ENCODE data around the gene MT1E.

Gene MT1E

GRCh38 chr16:56640076-56640475 lies 14.5 kb downstream of the MT1E start:
- TF ChIP-seq ZNF585B (tag by site-specific recombination; IDR thresholded peaks at IDR 0.05) (no peak), ZNF202 (tag by site-specific recombination; IDR thresholded peaks at IDR 0.05; ENCODE audit: borderline replicate concordance) (no peak), KLF8 (tag by site-specific recombination; IDR thresholded peaks at IDR 0.05) (no peak), ZNF501 (tag by site-specific recombination; IDR thresholded peaks at IDR 0.05) (no peak), ZNF596 (tag by site-specific recombination; IDR thresholded peaks at IDR 0.05) (no peak), PRDM10 (tag by site-specific recombination; IDR thresholded peaks at IDR 0.05) (no peak), GFI1B (tag by site-specific recombination; IDR thresholded peaks at IDR 0.05) (no peak), REPIN1 (tag by site-specific recombination; IDR thresholded peaks at IDR 0.05; ENCODE audit: low read depth) (no peak), ZBTB10 (tag by site-specific recombination; IDR thresholded peaks at IDR 0.05) (no peak), ZNF114 (tag by site-specific recombination; IDR thresholded peaks at IDR 0.05) (no peak), ZNF658 (tag by site-specific recombination; IDR thresholded peaks at IDR 0.05) (no peak), ZNF223 (tag by site-specific recombination; IDR thresholded peaks at IDR 0.05) (no peak)
- Histone ChIP-seq H3K9me3 (ENCODE audit: control insufficient read depth, insufficient read depth, low read depth, low read length) (no peaks in the 10 kb centered on the region), H3K4me3 (ENCODE audit: low read depth, low read length) (no peak overlapping the region), H3K36me3 (ENCODE audit: control insufficient read depth in 2 of 2, insufficient read depth in 1 of 2, low read length in 2 of 2) (no peaks in the 10 kb centered on the region), H3K27ac (ENCODE audit: extremely low read depth, low read depth, low read length) (no peak overlapping the region), H3K4me1 (ENCODE audit: control insufficient read depth, insufficient read depth, low read length) (no peaks in the 10 kb centered on the region)
- POLR2A ChIA-PET = no interaction called here
- CTCF ChIA-PET = interaction anchor here (1.1 kb wide), 1 partner anchor 62 kb away, joined by 4 read pairs; no protein-coding TSS in a partner anchor

- no peaks in the 10 kb centered on the region for H3K9me3 ChIP-seq (ENCODE audit: control insufficient read depth, insufficient read depth, low read depth, low read length)
- H3K4me3 ChIP-seq (ENCODE audit: low read depth, low read length) = no peak overlapping the region
- ChIA-PET CTCF (interaction anchor here (0.6 to 1.1 kb wide), 2 partner anchors 61 to 285 kb away, joined by 3 to 4 read pairs; no protein-coding TSS in a partner anchor), POLR2A (no interaction called here)
- H3K27ac ChIP-seq (ENCODE audit: extremely low read depth, low read depth, low read length) = no peak overlapping the region
- TF ChIP-seq ZNF23 (tag by site-specific recombination; IDR thresholded peaks at IDR 0.05; ENCODE audit: borderline replicate concordance) (no peak), AEBP2 (tag by site-specific recombination; IDR thresholded peaks at IDR 0.05; ENCODE audit: borderline replicate concordance) (no peak), ZNF155 (tag by site-specific recombination; IDR thresholded peaks at IDR 0.05) (no peak), ZNF558 (tag by site-specific recombination; IDR thresholded peaks at IDR 0.05) (no peak), ZNF654 (tag by site-specific recombination; IDR thresholded peaks at IDR 0.05; ENCODE audit: low read depth) (no peak)
- TF ChIP-seq, protein P1, sequence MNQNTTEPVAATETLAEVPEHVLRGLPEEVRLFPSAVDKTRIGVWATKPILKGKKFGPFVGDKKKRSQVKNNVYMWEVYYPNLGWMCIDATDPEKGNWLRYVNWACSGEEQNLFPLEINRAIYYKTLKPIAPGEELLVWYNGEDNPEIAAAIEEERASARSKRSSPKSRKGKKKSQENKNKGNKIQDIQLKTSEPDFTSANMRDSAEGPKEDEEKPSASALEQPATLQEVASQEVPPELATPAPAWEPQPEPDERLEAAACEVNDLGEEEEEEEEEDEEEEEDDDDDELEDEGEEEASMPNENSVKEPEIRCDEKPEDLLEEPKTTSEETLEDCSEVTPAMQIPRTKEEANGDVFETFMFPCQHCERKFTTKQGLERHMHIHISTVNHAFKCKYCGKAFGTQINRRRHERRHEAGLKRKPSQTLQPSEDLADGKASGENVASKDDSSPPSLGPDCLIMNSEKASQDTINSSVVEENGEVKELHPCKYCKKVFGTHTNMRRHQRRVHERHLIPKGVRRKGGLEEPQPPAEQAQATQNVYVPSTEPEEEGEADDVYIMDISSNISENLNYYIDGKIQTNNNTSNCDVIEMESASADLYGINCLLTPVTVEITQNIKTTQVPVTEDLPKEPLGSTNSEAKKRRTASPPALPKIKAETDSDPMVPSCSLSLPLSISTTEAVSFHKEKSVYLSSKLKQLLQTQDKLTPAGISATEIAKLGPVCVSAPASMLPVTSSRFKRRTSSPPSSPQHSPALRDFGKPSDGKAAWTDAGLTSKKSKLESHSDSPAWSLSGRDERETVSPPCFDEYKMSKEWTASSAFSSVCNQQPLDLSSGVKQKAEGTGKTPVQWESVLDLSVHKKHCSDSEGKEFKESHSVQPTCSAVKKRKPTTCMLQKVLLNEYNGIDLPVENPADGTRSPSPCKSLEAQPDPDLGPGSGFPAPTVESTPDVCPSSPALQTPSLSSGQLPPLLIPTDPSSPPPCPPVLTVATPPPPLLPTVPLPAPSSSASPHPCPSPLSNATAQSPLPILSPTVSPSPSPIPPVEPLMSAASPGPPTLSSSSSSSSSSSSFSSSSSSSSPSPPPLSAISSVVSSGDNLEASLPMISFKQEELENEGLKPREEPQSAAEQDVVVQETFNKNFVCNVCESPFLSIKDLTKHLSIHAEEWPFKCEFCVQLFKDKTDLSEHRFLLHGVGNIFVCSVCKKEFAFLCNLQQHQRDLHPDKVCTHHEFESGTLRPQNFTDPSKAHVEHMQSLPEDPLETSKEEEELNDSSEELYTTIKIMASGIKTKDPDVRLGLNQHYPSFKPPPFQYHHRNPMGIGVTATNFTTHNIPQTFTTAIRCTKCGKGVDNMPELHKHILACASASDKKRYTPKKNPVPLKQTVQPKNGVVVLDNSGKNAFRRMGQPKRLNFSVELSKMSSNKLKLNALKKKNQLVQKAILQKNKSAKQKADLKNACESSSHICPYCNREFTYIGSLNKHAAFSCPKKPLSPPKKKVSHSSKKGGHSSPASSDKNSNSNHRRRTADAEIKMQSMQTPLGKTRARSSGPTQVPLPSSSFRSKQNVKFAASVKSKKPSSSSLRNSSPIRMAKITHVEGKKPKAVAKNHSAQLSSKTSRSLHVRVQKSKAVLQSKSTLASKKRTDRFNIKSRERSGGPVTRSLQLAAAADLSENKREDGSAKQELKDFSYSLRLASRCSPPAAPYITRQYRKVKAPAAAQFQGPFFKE (tag by site-specific recombination; IDR thresholded peaks at IDR 0.05; ENCODE audit: borderline replicate concordance) = no peak
- no peaks in the 10 kb centered on the region for H3K4me1 ChIP-seq (ENCODE audit: control insufficient read depth, insufficient read depth, low read length)
- H3K36me3 ChIP-seq (ENCODE audit: control insufficient read depth in 2 of 2, insufficient read depth in 1 of 2, low read length in 2 of 2) = no peaks in the 10 kb centered on the region
These were observed 15.6 kb downstream of the MT1E start for GRCh38 chr16:56641166-56641565.

Data from HEK293 (cell line).